ENCODE measurements around the gene MAGIX.

DNA sequence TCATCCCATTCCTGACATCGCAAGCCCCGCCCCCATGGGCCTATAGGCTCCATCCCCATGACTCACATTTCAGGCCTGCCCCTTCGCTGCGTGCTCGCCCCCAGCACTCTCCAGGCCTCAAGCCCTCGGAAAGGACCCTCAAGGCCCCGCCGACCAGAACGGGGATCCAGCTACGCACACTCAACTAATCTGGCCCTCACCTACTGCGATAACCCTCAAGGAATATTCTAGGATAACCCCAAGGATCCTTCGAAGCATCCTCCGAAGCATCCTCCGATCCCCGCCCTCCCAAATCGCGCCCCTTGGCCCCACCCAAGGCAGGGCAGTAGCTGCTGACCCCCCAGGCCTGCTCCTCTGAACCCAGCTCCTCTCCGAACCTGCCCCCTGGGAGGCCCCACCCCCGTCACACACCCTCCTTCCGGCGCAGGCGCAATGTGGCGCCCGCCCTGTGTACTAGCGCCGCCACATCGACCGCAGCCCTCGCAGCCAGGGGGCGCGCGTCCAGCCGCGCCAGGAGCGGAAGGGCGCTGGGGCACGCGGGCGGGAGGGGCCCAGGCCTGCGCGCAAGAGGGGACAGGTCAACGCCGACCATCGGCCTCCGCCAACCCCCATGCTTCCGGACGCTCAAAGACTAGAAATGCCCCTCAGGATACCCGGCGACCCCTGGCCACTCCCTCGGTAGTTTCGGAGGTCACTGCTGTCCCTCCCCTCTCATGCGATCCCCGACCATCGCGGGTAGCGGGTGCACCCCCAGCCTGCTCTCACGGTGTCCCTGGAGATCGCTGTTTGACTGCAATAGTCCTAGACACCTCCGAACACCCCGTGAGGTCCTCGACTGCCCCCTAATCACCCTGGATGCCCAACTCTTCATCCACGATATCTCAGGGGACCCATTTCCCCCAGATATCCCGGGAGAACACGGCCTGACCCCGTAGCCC, 6.4 kb upstream of the MAGIX start:
- TF ChIP-seq, protein P1, sequence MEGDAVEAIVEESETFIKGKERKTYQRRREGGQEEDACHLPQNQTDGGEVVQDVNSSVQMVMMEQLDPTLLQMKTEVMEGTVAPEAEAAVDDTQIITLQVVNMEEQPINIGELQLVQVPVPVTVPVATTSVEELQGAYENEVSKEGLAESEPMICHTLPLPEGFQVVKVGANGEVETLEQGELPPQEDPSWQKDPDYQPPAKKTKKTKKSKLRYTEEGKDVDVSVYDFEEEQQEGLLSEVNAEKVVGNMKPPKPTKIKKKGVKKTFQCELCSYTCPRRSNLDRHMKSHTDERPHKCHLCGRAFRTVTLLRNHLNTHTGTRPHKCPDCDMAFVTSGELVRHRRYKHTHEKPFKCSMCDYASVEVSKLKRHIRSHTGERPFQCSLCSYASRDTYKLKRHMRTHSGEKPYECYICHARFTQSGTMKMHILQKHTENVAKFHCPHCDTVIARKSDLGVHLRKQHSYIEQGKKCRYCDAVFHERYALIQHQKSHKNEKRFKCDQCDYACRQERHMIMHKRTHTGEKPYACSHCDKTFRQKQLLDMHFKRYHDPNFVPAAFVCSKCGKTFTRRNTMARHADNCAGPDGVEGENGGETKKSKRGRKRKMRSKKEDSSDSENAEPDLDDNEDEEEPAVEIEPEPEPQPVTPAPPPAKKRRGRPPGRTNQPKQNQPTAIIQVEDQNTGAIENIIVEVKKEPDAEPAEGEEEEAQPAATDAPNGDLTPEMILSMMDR (conservative IDR thresholded peaks at IDR 0.05) = peak; percentile 82
- TF ChIP-seq ZFX (IDR thresholded peaks at IDR 0.05) = no peak
